Stimulated activated CD4-positive, alpha-beta T cell treated with anti-CD3 and anti-CD28 coated beads, Interleukin-1b, Interleukin-23, amount 100 ng/mL, for 24 hours (primary cell): ENCODE results near the gene FGGY.

Experiments used
- DNase-seq, 4 experiments: peaks; one replicate each; pipeline ENCODE4 v3.0.0-alpha.2; 2020; ENCODE audit warnings: low read depth in 4 of 4, low spot score in 1 of 4

FGGY gene

GRCh38 chr1:59378621-59379370 lies 81.9 kb downstream of the FGGY start:
- DNase-seq = no peak

- DNase-seq = no peak
Measured at GRCh38 chr1:59379371-59379728, 82.5 kb downstream of the FGGY start.

- no peak for DNase-seq
Measured at GRCh38 chr1:59383963-59384362, 87.1 kb downstream of the FGGY start.

- no peak for DNase-seq
Measured at GRCh38 chr1:59384443-59384842, 87.5 kb downstream of the FGGY start.

- DNase-seq = no peak
Measured at GRCh38 chr1:59388191-59388590, 91.3 kb downstream of the FGGY start.

- DNase-seq = no peak
Measured at GRCh38 chr1:59389847-59390246, 93.0 kb downstream of the FGGY start.

GRCh38 chr1:59390307-59390706 lies 93.4 kb downstream of the FGGY start:
- DNase-seq = no peak

- no peak for DNase-seq
Measured at GRCh38 chr1:59391212-59392179, 94.6 kb downstream of the FGGY start.

GRCh38 chr1:59393211-59394180 lies 96.6 kb downstream of the FGGY start:
- no peak for DNase-seq

GRCh38 chr1:59394706-59395425 lies 98.0 kb downstream of the FGGY start:
- DNase-seq = no peak

GRCh38 chr1:59396387-59396786 lies 99.5 kb downstream of the FGGY start:
- no peak for DNase-seq

- no peak for DNase-seq
Measured at GRCh38 chr1:59397139-59397858, 100.4 kb downstream of the FGGY start.

- DNase-seq = no peak
Measured at GRCh38 chr1:59399642-59400041, 102.7 kb downstream of the FGGY start.

GRCh38 chr1:59401581-59401980 lies 104.7 kb downstream of the FGGY start:
- DNase-seq = no peak

GRCh38 chr1:59404796-59405195 lies 107.9 kb downstream of the FGGY start:
- DNase-seq = no peak

GRCh38 chr1:59406437-59407164 lies 109.7 kb downstream of the FGGY start:
- DNase-seq = no peak

GRCh38 chr1:59408608-59409240 lies 111.8 kb downstream of the FGGY start:
- DNase-seq = no peak

- no peak for DNase-seq
Measured at GRCh38 chr1:59409549-59409948, 112.7 kb downstream of the FGGY start.

GRCh38 chr1:59409986-59410385 lies 113.1 kb downstream of the FGGY start:
- DNase-seq = no peak
